K562 (cell line): Measurements from ENCODE around the gene ARL4C. TPM values are rescaled to one million over a fixed set of nuclear protein-coding genes. Genes with fewer than 3 reads are reported as not detected.

Experiments
- ATAC-seq: fragments of 200-7000 bp; cut with Tn5 transposase; 3 replicates; pipeline ENCODE4 v1.9.1; 2020; ENCODE audit warnings: moderate library complexity
- BruUV-seq: library from RNA; stranded (reverse); fragments of 400-500 nt; replicated peaks from 2 replicates; lab custom pipeline; 2021; lab: Mats Ljungman, UMichigan
- CTCF ChIA-PET: fragments of 300-600 bp; formaldehyde crosslinking; extraction: SDS; loops from one replicate; lab custom pipeline; 2021; ENCODE audit warnings: low intra/inter-chr PET ratio; lab: Yijun Ruan, JAX
- POLR2A ChIA-PET: fragments of 300-600, 350-650 bp; sonication (Branson Sonifier 250); formaldehyde crosslinking; extraction: SDS; loops from one replicate; lab custom pipeline; 2021; ENCODE audit warnings: antibody characterized with exemption, inconsistent platforms; lab: Yijun Ruan, JAX
- DNase-seq, 4 experiments: peaks; one replicate each; pipeline versions ENCODE4 v3.0.0 to v3.0.0-alpha.2; 2011 to 2018; ENCODE audit warnings: low spot score in 3 of 4, mixed read lengths in 3 of 4; ENCODE audit errors: extremely low read depth in 1 of 4
- FAIRE-seq: peaks from 2 replicates; lab custom pipeline; 2011; peaks lifted over from hg19 to GRCh38; lab: Jason Lieb, UNC
- H2AFZ ChIP-seq: 2 replicates; pipeline ENCODE4 v1.6.0; 2011; ENCODE audit warnings: low read depth, low read length, control low read depth, inconsistent platforms
- H3K27ac ChIP-seq: fragments of 200-600 bp; 3 replicates; pipeline ENCODE4 v1.8.0; 2011; ENCODE audit warnings: low read depth, mild to moderate bottlenecking, control low read depth, inconsistent platforms, low read length, moderate library complexity, mixed read lengths; ENCODE audit errors: extremely low read depth
- H3K27me3 ChIP-seq, 2 experiments: fragments of 300-600 bp in 1 of 2; 2 replicates in 1 of 2; 3 replicates in 1 of 2; pipeline versions ENCODE4 v1.6.0 to v1.8.0; 2011; ENCODE audit warnings: inconsistent platforms in 2 of 2, low read length in 2 of 2, mild to moderate bottlenecking in 1 of 2, mixed read lengths in 1 of 2, moderate library complexity in 1 of 2; ENCODE audit not compliant: control insufficient read depth in 2 of 2, insufficient read depth in 2 of 2
- H3K36me3 ChIP-seq: fragments of 300-600 bp; 3 replicates; pipeline ENCODE4 v1.8.0; 2011; ENCODE audit warnings: mild to moderate bottlenecking, low read length, inconsistent platforms; ENCODE audit not compliant: control insufficient read depth, insufficient read depth
- H3K4me1 ChIP-seq, 2 experiments: fragments of 200-600 bp in 1 of 2; replicated peaks in 1 of 2; 2 replicates in 1 of 2; 3 replicates in 1 of 2; pipeline versions ENCODE4 v1.5.1 to v1.8.0; 2011; ENCODE audit warnings: inconsistent platforms in 2 of 2, low read length in 2 of 2, mild to moderate bottlenecking in 1 of 2, mixed read lengths in 1 of 2, moderate library complexity in 1 of 2; ENCODE audit not compliant: control insufficient read depth in 2 of 2, insufficient read depth in 2 of 2
- H3K4me2 ChIP-seq: 2 replicates; pipeline ENCODE4 v1.6.1; 2011; ENCODE audit warnings: low read length, control low read depth, inconsistent platforms, mixed read lengths; ENCODE audit not compliant: insufficient read depth
- H3K4me3 ChIP-seq: fragments of 200-600 bp; sonication (generic), shearing (Covaris generic); 2 replicates; pipeline ENCODE4 v1.5.1; 2016; ENCODE audit warnings: control low read depth, inconsistent platforms
- H3K79me2 ChIP-seq: fragments of 200-600 bp; 3 replicates; pipeline ENCODE4 v1.8.0; 2011; ENCODE audit warnings: low read length, inconsistent platforms; ENCODE audit not compliant: control insufficient read depth, insufficient read depth
- H3K9ac ChIP-seq, 2 experiments: 2 replicates each; pipeline versions ENCODE4 v1.6.0 to v1.6.1; 2011; ENCODE audit warnings: low read depth in 2 of 2, low read length in 2 of 2, control low read depth in 1 of 2, inconsistent platforms in 1 of 2, mild to moderate bottlenecking in 1 of 2, mixed read lengths in 1 of 2; ENCODE audit not compliant: insufficient read depth in 1 of 2
- H3K9me1 ChIP-seq: one replicate; pipeline ENCODE4 v1.6.0; 2011; ENCODE audit warnings: inconsistent platforms, mild to moderate bottlenecking, low read length, moderate library complexity; ENCODE audit not compliant: control insufficient read depth, insufficient read depth
- H3K9me3 ChIP-seq: replicated peaks from 2 replicates; pipeline ENCODE4 v1.5.1; 2011; ENCODE audit warnings: low read depth, low read length, inconsistent platforms; ENCODE audit not compliant: control insufficient read depth, insufficient read depth
- H4K20me1 ChIP-seq: replicated peaks from 2 replicates; pipeline ENCODE4 v1.6.1; 2011; ENCODE audit warnings: low read length, inconsistent platforms, mixed read lengths; ENCODE audit not compliant: control insufficient read depth, insufficient read depth
- ATF3 ChIP-seq, 2 experiments: fragments of 450-650 bp in 1 of 2; sonication (generic) in 1 of 2; formaldehyde crosslinking in 1 of 2; IDR thresholded peaks in 1 of 2; conservative IDR thresholded peaks in 1 of 2; 2 replicates each; pipeline versions ENCODE4 v1.6.1 to v1.8.1; 2016 to 2023; ENCODE audit warnings: mild to moderate bottlenecking in 2 of 2, moderate library complexity in 2 of 2, inconsistent platforms in 1 of 2, missing genetic modification reagents in 1 of 2
- FOXK1 ChIP-seq: sonication (generic); formaldehyde crosslinking; IDR thresholded peaks from 2 replicates; pipeline ENCODE4 v1.8.0; 2022; ENCODE audit warnings: missing genetic modification reagents, mild to moderate bottlenecking, borderline replicate concordance
- HMG20B ChIP-seq: fragments of 250-450 bp; sonication (Bioruptor Pico); IDR thresholded peaks from 2 replicates; pipeline ENCODE4 v1.5.0; 2021; ENCODE audit warnings: mild to moderate bottlenecking
- KLF1 ChIP-seq: fragments of 450-650 bp; IDR thresholded peaks from 2 replicates; pipeline ENCODE4 v1.6.1; 2016; ENCODE audit warnings: missing genetic modification characterization, missing compliant biosample characterization
- KLF16 ChIP-seq: IDR thresholded peaks from 2 replicates; pipeline ENCODE4 v1.6.1; 2016; ENCODE audit warnings: antibody characterized with exemption
- KLF6 ChIP-seq: fragments of 250-450 bp; sonication (Bioruptor Pico); IDR thresholded peaks from 2 replicates; pipeline ENCODE4 v1.4.0; 2020; ENCODE audit warnings: mild to moderate bottlenecking, moderate library complexity, borderline replicate concordance
- MECOM ChIP-seq: fragments of 250-450 bp; sonication (Bioruptor Pico); IDR thresholded peaks from 2 replicates; pipeline ENCODE4 v1.8.0; 2022; ENCODE audit warnings: inconsistent platforms
- MTF1 ChIP-seq: fragments of 250-450 bp; sonication (Bioruptor Pico); IDR thresholded peaks from 2 replicates; pipeline ENCODE4 v1.9.0; 2021; ENCODE audit warnings: moderate library complexity, mild to moderate bottlenecking, inconsistent platforms, borderline replicate concordance
- SMAD3 ChIP-seq: fragments of 450-650 bp; formaldehyde crosslinking; conservative IDR thresholded peaks from 2 replicates; pipeline ENCODE4 v1.4.0; 2020; ENCODE audit warnings: mild to moderate bottlenecking
- SMARCC2 ChIP-seq: fragments of 450-650 bp; IDR thresholded peaks from 2 replicates; pipeline ENCODE4 v1.6.1; 2017; ENCODE audit warnings: antibody characterized with exemption, moderate library complexity, mild to moderate bottlenecking, low read depth
- USF1 ChIP-seq: sonication (generic); formaldehyde crosslinking; IDR thresholded peaks from 2 replicates; pipeline ENCODE4 v1.9.0; 2022; ENCODE audit warnings: mild to moderate bottlenecking, missing genetic modification reagents
- XRCC4 ChIP-seq: IDR thresholded peaks from one replicate; pipeline ENCODE4 v1.6.1; 2011; ENCODE audit not compliant: insufficient read depth, insufficient read length; ENCODE audit errors: extremely low read depth
- ZNF24 ChIP-seq: fragments of 450-650 bp; IDR thresholded peaks from 2 replicates; pipeline ENCODE4 v1.6.1; 2016
- WGBS: fragments of 100-300 bp; shearing (Covaris generic); methylation state at CpG from one replicate; pipeline ENCODE4 v1.1.6; 2016; ENCODE audit warnings: low coverage, mixed read lengths; ENCODE audit not compliant: insufficient coverage; ENCODE audit errors: missing lambda C conversion rate; 5-methylcytosine and 5-hydroxymethylcytosine counted together
- in situ Hi-C: fragments of 300-500 bp; cut with MboI; formaldehyde crosslinking; loops from 4 replicates; pipeline ENCODE4 v1.15.0; 2018; ENCODE audit warnings: inconsistent platforms, mixed read lengths
- intact Hi-C: fragments of 100-400 bp; cut with micrococcal nuclease; formaldehyde crosslinking; loops from 2 replicates; pipeline ENCODE4 v1.14.2; 2022
- polyA plus RNA-seq, 8 experiments: library from polyadenylated mRNA; depleted of rRNA in 4 of 8; stranded (reverse) in 5 of 8; unstranded in 3 of 8; fragments of >200 nt; fragmentation: Nextera tagmentation in 2 of 8; fragmentation: Illumina TruSeq in 1 of 8; extraction: Ambion mirVana in 2 of 8; extraction: Trizol in 1 of 8; gene quantifications; 2 replicates each; pipeline versions ENCODE4 v1.2.1 to v1.2.3, GENCODE V29; 2011 to 2014; ENCODE audit warnings: inconsistent platforms in 1 of 8, missing spikeins in 1 of 8
- total RNA-seq, 7 experiments: library from RNA; depleted of rRNA in 6 of 7; stranded (reverse); fragments of >200 nt in 6 of 7; fragmentation: Illumina TruSeq in 2 of 7; extraction: Trizol in 2 of 7; gene quantifications; 2 replicates each; pipeline versions ENCODE4 v1.2.1 to v1.2.3, GENCODE V29; 2011 to 2021; ENCODE audit warnings: low replicate concordance in 1 of 7
- TF ChIP-seq, protein P1 (sequence below), 2 experiments: fragments of 450-650 bp in 1 of 2; sonication (generic) in 1 of 2; formaldehyde crosslinking; conservative IDR thresholded peaks; 2 replicates each; pipeline versions ENCODE4 v1.4.0 to v1.8.1; 2020 to 2022; ENCODE audit warnings: mild to moderate bottlenecking in 1 of 2, missing genetic modification reagents in 1 of 2

The ARL4C gene
- total and polyA plus RNA-seq, 9 of the 15 experiments (the other 6 are each of a cell fraction or from before 2014, with no cell fraction given) = 0.03 to 0.11 (median 0.04) TPM; not detected in 5

DNA sequence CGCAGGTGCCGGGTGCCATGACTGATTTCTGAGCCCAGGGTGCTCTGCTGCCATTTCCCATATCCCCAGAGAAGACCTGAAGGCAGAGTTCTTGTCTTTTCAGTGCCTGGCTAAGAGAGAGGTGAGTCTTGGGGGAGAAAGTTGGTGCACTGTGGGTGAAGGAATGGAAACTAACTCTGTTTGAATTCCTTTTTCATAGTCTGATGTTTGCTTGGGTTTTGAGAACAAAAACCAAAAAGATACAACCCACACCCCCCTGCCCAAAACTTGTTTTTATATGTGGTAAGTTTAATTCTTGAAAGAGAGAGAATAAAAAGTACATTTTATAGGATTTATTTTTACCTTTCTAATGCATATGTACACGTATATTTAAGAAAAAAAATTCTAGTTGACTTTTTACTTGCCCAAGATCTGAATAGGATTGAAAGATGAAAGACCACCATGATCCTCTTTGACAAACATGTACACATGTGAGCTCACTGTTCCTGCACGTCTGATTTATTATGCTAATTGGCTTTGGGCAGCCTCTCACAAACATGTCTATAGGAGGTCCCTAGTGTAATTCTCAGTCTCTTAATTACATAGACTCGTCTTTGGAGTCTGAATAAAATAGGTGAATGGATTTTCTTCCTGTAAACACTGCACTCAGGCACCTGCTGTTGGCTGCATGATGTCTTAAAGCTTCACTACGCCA lies 46.3 kb downstream of the ARL4C start:
- CTCF ChIA-PET = no interaction called here
- Histone ChIP-seq H3K79me2 (no peaks in the 10 kb centered on the region), H3K4me1 (no peaks in the 10 kb centered on the region)

More for the DNA sequence above, 46.3 kb downstream of the ARL4C start:
- in situ Hi-C loops = no loop called here
- no peak for TF ChIP-seq KLF1 (tag)
- no peak for TF ChIP-seq XRCC4
- TF ChIP-seq SMAD3 (CRISPR knock-in tag) = no peak
- TF ChIP-seq KLF16 = no peak
- TF ChIP-seq MTF1 (CRISPR knock-in tag) = no peak
- no peak for TF ChIP-seq KLF6 (CRISPR knock-in tag)
- TF ChIP-seq ATF3 (IDR thresholded peaks at IDR 0.05) = no peak
- TF ChIP-seq ATF3 (CRISPR knock-in tag; conservative IDR thresholded peaks at IDR 0.05) = no peak
- TF ChIP-seq, protein P1, sequence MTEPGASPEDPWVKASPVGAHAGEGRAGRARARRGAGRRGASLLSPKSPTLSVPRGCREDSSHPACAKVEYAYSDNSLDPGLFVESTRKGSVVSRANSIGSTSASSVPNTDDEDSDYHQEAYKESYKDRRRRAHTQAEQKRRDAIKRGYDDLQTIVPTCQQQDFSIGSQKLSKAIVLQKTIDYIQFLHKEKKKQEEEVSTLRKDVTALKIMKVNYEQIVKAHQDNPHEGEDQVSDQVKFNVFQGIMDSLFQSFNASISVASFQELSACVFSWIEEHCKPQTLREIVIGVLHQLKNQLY (CRISPR knock-in tag; conservative IDR thresholded peaks at IDR 0.05) = no peak
- no peak for TF ChIP-seq USF1 (CRISPR knock-in tag)
- TF ChIP-seq ZNF24 = no peak
- no peak for TF ChIP-seq MECOM (CRISPR knock-in tag)
- no peak for TF ChIP-seq FOXK1 (CRISPR knock-in tag)
- no peak for TF ChIP-seq HMG20B (CRISPR knock-in tag)
- no peak for TF ChIP-seq SMARCC2
- Histone ChIP-seq H2AFZ (no peak overlapping the region), H3K9me1 (no peaks in the 10 kb centered on the region), H3K27ac (no peak overlapping the region), H3K4me2 (no peak overlapping the region), H3K4me3 (no peak overlapping the region), H3K27me3 (peaks cover 0 to 21% of the 10 kb centered on the region in 2 experiments; a peak in 2 of 5 replicates), H3K36me3 (no peaks in the 10 kb centered on the region), H4K20me1 (no peaks in the 10 kb centered on the region), H3K9me3 (no peaks in the 10 kb centered on the region), H3K9ac (no peak overlapping the region)
- intact Hi-C loops = no loop called here
- POLR2A ChIA-PET = interaction anchor here (0.6 kb wide), 1 partner anchor 794 kb away, joined by 4 read pairs; no protein-coding TSS in a partner anchor
- no peak for ATAC-seq
- WGBS = 0% methylated on average over 5 of the region's 6 CpGs
- FAIRE-seq = no peak
- DNase-seq = no peak
- BruUV-seq = no TSS peak
